HUES6 (cell line): ENCODE results near the gene CYP2E1.
A peak's percentile ranks its signal among the peaks of the same experiment; 100 is the strongest.
"Not testable (repeated sequence)": the region's sequence is repeated elsewhere in the genome, so short reads cannot be mapped to it uniquely, and the experiment has no call there.

Source experiments
- H3K27ac ChIP-seq: 2 replicates; pipeline ENCODE4 v1.7.0; 2013; ENCODE audit warnings: low read depth, mild to moderate bottlenecking, low read length, inconsistent platforms
- H3K27me3 ChIP-seq: 2 replicates; pipeline ENCODE4 v1.6.1; 2013; ENCODE audit warnings: low read length; ENCODE audit not compliant: control insufficient read depth, insufficient read depth
- H3K36me3 ChIP-seq: 2 replicates; pipeline ENCODE4 v1.6.1; 2013; ENCODE audit warnings: low read length; ENCODE audit not compliant: control insufficient read depth, insufficient read depth
- H3K4me1 ChIP-seq: 2 replicates; pipeline ENCODE4 v1.6.1; 2013; ENCODE audit warnings: low read length; ENCODE audit not compliant: control insufficient read depth, insufficient read depth
- H3K4me3 ChIP-seq: 2 replicates; pipeline ENCODE4 v1.5.1; 2013; ENCODE audit warnings: low read depth, low read length
- H3K9ac ChIP-seq: one replicate; pipeline ENCODE4 v1.6.1; 2013; ENCODE audit warnings: mild to moderate bottlenecking, low read length
- H3K9me3 ChIP-seq: 2 replicates; pipeline ENCODE4 v1.6.1; 2013; ENCODE audit warnings: low read depth, low read length; ENCODE audit not compliant: control insufficient read depth, insufficient read depth

The CYP2E1 gene

DNA sequence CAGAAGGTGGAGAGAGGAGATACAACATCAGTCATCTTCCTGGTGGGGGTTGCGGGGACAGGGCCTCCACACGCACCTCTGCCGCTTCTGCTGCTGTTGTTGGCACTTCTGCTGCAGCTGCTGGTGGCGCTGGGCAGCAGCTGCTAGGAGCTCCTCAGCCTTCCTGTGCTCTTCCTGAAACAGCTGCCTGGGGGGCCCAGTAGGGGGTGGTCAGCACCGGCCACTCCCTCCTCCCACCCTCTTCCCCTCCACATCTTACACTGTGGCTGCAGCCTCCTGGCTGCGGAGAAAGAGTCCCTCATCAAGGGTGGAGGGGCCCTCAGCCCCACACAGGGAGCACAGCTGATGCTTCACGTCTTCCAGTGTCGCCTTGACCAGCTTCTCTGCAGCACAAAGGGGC is 28.4 kb downstream of the CYP2E1 start:
- Histone ChIP-seq H3K27me3 (peaks cover 38% of the 10 kb centered on the region; the same call in 1 of the 2 replicates), H3K9me3 (peaks cover 42% of the 10 kb centered on the region; the same call in 1 of the 2 replicates), H3K27ac (no peak overlapping the region), H3K36me3 (no peaks in the 10 kb centered on the region), H3K4me1 (peaks cover 4% of the 10 kb centered on the region; the same call in 1 of the 2 replicates), H3K9ac (no peak overlapping the region), H3K4me3 (no peak overlapping the region)

GRCh38 chr10:133557381-133557780 is 30.2 kb downstream of the CYP2E1 start:
- peaks cover 4% of the 10 kb centered on the region; the same call in 1 of the 2 replicates for H3K4me1 ChIP-seq
- no peaks in the 10 kb centered on the region for H3K36me3 ChIP-seq
- no peak overlapping the region for H3K9ac ChIP-seq
- no peak overlapping the region for H3K27ac ChIP-seq
- H3K4me3 ChIP-seq: no peak overlapping the region
- peaks cover 30% of the 10 kb centered on the region; the same call in 1 of the 2 replicates for H3K27me3 ChIP-seq
- peaks cover 38% of the 10 kb centered on the region; the same call in 1 of the 2 replicates for H3K9me3 ChIP-seq

GRCh38 chr10:133559216-133559615 is 32.1 kb downstream of the CYP2E1 start:
- Histone ChIP-seq H3K9ac (no peak overlapping the region), H3K4me3 (no peak overlapping the region), H3K27ac (no peak overlapping the region), H3K4me1 (peaks cover 4% of the 10 kb centered on the region; the same call in 1 of the 2 replicates), H3K27me3 (peaks cover 22% of the 10 kb centered on the region; the same call in 1 of the 2 replicates), H3K36me3 (no peaks in the 10 kb centered on the region), H3K9me3 (peaks cover 37% of the 10 kb centered on the region; the same call in 1 of the 2 replicates)

GRCh38 chr10:133564816-133565215 is 37.7 kb downstream of the CYP2E1 start:
- Histone ChIP-seq H3K27me3 (peaks cover 32% of the 10 kb centered on the region), H3K27ac (no peak overlapping the region), H3K4me1 (no peaks in the 10 kb centered on the region), H3K9me3 (peaks cover 43% of the 10 kb centered on the region; the same call in 1 of the 2 replicates), H3K9ac (no peak overlapping the region), H3K36me3 (no peaks in the 10 kb centered on the region), H3K4me3 (no peak overlapping the region)

- Histone ChIP-seq H3K9me3 (peaks cover 41% of the 10 kb centered on the region; the same call in 1 of the 2 replicates), H3K9ac (no peak within 1 kb of the TSS), H3K27me3 (peaks cover 34% of the 10 kb centered on the region), H3K27ac (no peak within 1 kb of the TSS), H3K4me1 (no peaks in the 10 kb centered on the region), H3K36me3 (no peaks in the 10 kb centered on the region), H3K4me3 (no peak within 1 kb of the TSS)
Observed at GRCh38 chr10:133565441-133566294, 38.5 kb downstream of the CYP2E1 start, which contains the start of gene SYCE1. Gene SYCE1 (minus strand): TSS chr10:133565583. CDS start chr10:133565529, 54 bp downstream.

DNA sequence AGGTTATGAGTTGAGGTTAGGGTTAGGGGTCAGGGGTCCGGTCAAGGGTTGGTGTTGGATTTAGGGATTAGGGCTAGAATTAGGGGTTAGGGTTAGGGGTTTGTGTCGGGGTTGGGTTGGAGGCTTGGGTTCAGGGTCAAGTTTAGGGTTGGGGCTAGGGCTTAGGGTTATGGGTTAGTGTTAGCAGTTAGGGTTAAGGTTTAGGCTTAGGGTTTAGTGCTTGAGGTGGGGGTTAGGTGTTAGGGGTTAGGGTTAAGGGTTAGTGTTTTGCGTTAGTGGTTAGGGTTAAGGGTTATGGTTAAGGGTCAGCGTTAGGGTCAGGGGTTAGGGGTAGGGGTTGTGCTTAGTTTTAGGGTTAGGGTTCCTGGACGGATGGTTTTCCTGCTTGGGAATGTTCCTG is 40.0 kb downstream of the CYP2E1 start:
- no peaks in the 10 kb centered on the region for H3K4me1 ChIP-seq
- H3K9me3 ChIP-seq: peaks cover 41% of the 10 kb centered on the region; the same call in 1 of the 2 replicates

GRCh38 chr10:133567609-133568286 is 40.6 kb downstream of the CYP2E1 start:
- H3K4me3 ChIP-seq: no peak overlapping the region
- H3K4me1 ChIP-seq: no peaks in the 10 kb centered on the region
- peaks cover 38% of the 10 kb centered on the region for H3K27me3 ChIP-seq
- no peak overlapping the region for H3K27ac ChIP-seq
- H3K9me3 ChIP-seq: peaks cover 40% of the 10 kb centered on the region; the same call in 1 of the 2 replicates
- H3K9ac ChIP-seq: no peak overlapping the region
- H3K36me3 ChIP-seq: no peaks in the 10 kb centered on the region

More for the DNA sequence above, 40.0 kb downstream of the CYP2E1 start:
- H3K27ac ChIP-seq: no peak overlapping the region
- H3K27me3 ChIP-seq: peaks cover 38% of the 10 kb centered on the region
- no peak overlapping the region for H3K9ac ChIP-seq
- no peak overlapping the region for H3K4me3 ChIP-seq
- H3K36me3 ChIP-seq: no peaks in the 10 kb centered on the region

DNA sequence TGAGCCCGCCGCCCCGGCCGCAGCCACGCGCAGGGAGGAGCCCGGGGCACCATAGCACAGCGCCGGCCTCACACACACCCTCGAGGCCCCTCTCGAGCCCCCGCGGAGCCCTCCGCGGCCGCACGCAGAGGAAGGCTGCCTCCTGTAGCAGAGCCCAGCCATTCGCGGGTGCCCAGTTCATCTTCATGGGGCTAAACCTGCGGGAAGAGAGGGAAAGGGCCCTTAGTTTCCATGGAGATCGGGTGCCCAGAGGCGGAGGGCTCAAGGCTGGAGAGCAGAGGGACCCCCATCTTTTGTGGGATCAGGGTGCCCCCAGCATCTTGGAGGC is 41.1 kb downstream of the CYP2E1 start:
- no peak overlapping the region for H3K4me3 ChIP-seq
- H3K27ac ChIP-seq: no peak overlapping the region

GRCh38 chr10:133568831-133569527 is 41.8 kb downstream of the CYP2E1 start:
- H3K36me3 ChIP-seq, H3K27ac ChIP-seq, H3K4me1 ChIP-seq, H3K9ac ChIP-seq: not testable (repeated sequence)
- Histone ChIP-seq H3K9me3 (peaks cover 42% of the 10 kb centered on the region; the same call in 1 of the 2 replicates), H3K27me3 (peaks cover 38% of the 10 kb centered on the region), H3K4me3 (peak overlapping the region; percentile 39)

More for the DNA sequence above, 41.1 kb downstream of the CYP2E1 start:
- Histone ChIP-seq H3K4me1 (no peaks in the 10 kb centered on the region), H3K36me3 (no peaks in the 10 kb centered on the region), H3K9me3 (peaks cover 41% of the 10 kb centered on the region; the same call in 1 of the 2 replicates), H3K27me3 (peaks cover 38% of the 10 kb centered on the region), H3K9ac (no peak overlapping the region)

DNA sequence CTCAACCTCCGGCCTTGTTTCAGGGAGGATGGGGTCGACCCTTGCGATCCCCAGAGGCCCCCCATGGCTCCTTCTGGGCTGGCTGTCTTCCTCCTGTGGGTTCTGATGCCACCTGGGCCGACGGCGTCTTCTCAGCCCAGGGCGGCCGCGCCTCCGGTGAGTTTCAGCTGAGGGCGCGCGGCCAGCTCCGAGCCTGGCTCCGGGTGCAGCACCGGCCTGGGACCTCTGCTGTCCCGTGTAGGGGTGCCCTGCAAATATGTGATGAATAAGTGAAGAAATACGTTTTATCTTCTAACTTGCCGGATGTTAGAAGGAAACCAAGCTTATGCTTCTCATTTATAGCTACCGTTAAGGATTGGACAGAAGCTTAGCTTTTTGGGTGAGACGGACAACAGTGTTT is 42.6 kb downstream of the CYP2E1 start:
- H3K27me3 ChIP-seq: peaks cover 34% of the 10 kb centered on the region
- not testable (repeated sequence) for H3K36me3 ChIP-seq, H3K9ac ChIP-seq, H3K27ac ChIP-seq, H3K4me1 ChIP-seq, H3K4me3 ChIP-seq
- peaks cover 38% of the 10 kb centered on the region; the same call in 1 of the 2 replicates for H3K9me3 ChIP-seq
